WTC11 (cell line): ENCODE measurements around the gene RPTOR. TPM values are rescaled to one million over a fixed set of nuclear protein-coding genes. Genes with fewer than 3 reads are reported as not detected.

Source experiments
- ATAC-seq: fragments of 200-7000 bp; cut with Tn5 transposase; 2 replicates; pipeline ENCODE4 v1.10.0; 2021; ENCODE audit warnings: mild to moderate bottlenecking, moderate library complexity
- CTCF ChIA-PET: fragments of 300-600 bp; sonication (Branson Sonifier 250); formaldehyde crosslinking; loops from one replicate; lab custom pipeline; 2021; ENCODE audit warnings: antibody characterized with exemption; lab: Charles Lee
- POLR2A ChIA-PET: fragments of 350-600 bp; sonication (Branson Sonifier 250); formaldehyde crosslinking; loops from one replicate; lab custom pipeline; 2021; ENCODE audit warnings: antibody characterized with exemption; lab: Charles Lee
- DNase-seq: peaks from one replicate; pipeline ENCODE4 v3.0.0; 2021; ENCODE audit warnings: low spot score
- H3K27ac Mint-ChIP-seq: 2 replicates; pipeline ENCODE4 v1.8.0; 2021; ENCODE audit warnings: mixed read lengths
- H3K27me3 Mint-ChIP-seq: 2 replicates; pipeline ENCODE4 v1.8.0; 2021; ENCODE audit warnings: low read depth, mild to moderate bottlenecking, moderate library complexity, mixed read lengths
- H3K36me3 Mint-ChIP-seq: 2 replicates; pipeline ENCODE4 v1.8.0; 2021; ENCODE audit warnings: mixed read lengths
- H3K4me1 Mint-ChIP-seq: 2 replicates; pipeline ENCODE4 v1.8.0; 2022; ENCODE audit warnings: mixed read lengths
- H3K4me3 Mint-ChIP-seq: 2 replicates; pipeline ENCODE4 v1.8.0; 2021; ENCODE audit warnings: mild to moderate bottlenecking, moderate library complexity, mixed read lengths
- H3K9me3 Mint-ChIP-seq: 2 replicates; pipeline ENCODE4 v1.8.0; 2021; ENCODE audit warnings: mixed read lengths
- AFF4 ChIP-seq: sonication (generic); formaldehyde crosslinking; IDR thresholded peaks from 2 replicates; pipeline ENCODE4 v1.8.1; 2023; ENCODE audit warnings: mild to moderate bottlenecking, missing genetic modification reagents, borderline replicate concordance
- ATF1 ChIP-seq: sonication (generic); formaldehyde crosslinking; IDR thresholded peaks from 2 replicates; pipeline ENCODE4 v1.8.1; 2023; ENCODE audit warnings: mild to moderate bottlenecking, moderate library complexity, missing genetic modification reagents
- ATF2 ChIP-seq: sonication (generic); formaldehyde crosslinking; IDR thresholded peaks from 2 replicates; pipeline ENCODE4 v1.8.1; 2022; ENCODE audit warnings: low read depth, missing genetic modification reagents, borderline replicate concordance
- CDX4 ChIP-seq: fragments of 250-450 bp; sonication (Bioruptor Pico); IDR thresholded peaks from 2 replicates; pipeline ENCODE4 v1.9.0; 2021; ENCODE audit warnings: moderate library complexity, mild to moderate bottlenecking, inconsistent platforms, borderline replicate concordance
- E2F1 ChIP-seq: sonication (generic); formaldehyde crosslinking; IDR thresholded peaks from 2 replicates; pipeline ENCODE4 v1.8.0; 2022; ENCODE audit warnings: mild to moderate bottlenecking, missing genetic modification reagents
- ELF4 ChIP-seq: sonication (generic); formaldehyde crosslinking; IDR thresholded peaks from 2 replicates; pipeline ENCODE4 v1.8.1; 2022; ENCODE audit warnings: low read depth, mild to moderate bottlenecking, moderate library complexity, missing genetic modification reagents
- EMX1 ChIP-seq: fragments of 250-450 bp; sonication (Bioruptor Pico); IDR thresholded peaks from 2 replicates; pipeline ENCODE4 v1.8.0; 2021; ENCODE audit warnings: mild to moderate bottlenecking
- ESRRA ChIP-seq: sonication (generic); formaldehyde crosslinking; IDR thresholded peaks from 2 replicates; pipeline ENCODE4 v1.8.1; 2022; ENCODE audit warnings: mild to moderate bottlenecking, missing genetic modification reagents, borderline replicate concordance
- FOXP1 ChIP-seq: sonication (generic); formaldehyde crosslinking; IDR thresholded peaks from 2 replicates; pipeline ENCODE4 v1.8.0; 2022; ENCODE audit warnings: missing genetic modification reagents, mild to moderate bottlenecking, moderate library complexity, borderline replicate concordance
- IRF1 ChIP-seq: sonication (generic); formaldehyde crosslinking; IDR thresholded peaks from 2 replicates; pipeline ENCODE4 v1.8.0; 2023; ENCODE audit warnings: missing genetic modification reagents
- JAZF1 ChIP-seq: fragments of 250-450 bp; sonication (Bioruptor Pico); IDR thresholded peaks from 2 replicates; pipeline ENCODE4 v1.9.0; 2021; ENCODE audit warnings: moderate library complexity, mild to moderate bottlenecking, inconsistent platforms
- MAX ChIP-seq: sonication (generic); formaldehyde crosslinking; IDR thresholded peaks from 2 replicates; pipeline ENCODE4 v1.8.0; 2022; ENCODE audit warnings: mild to moderate bottlenecking, missing genetic modification reagents
- NFYB ChIP-seq: sonication (generic); formaldehyde crosslinking; conservative IDR thresholded peaks from 2 replicates; pipeline ENCODE4 v1.8.0; 2022; ENCODE audit warnings: low read depth, missing genetic modification reagents
- SP1 ChIP-seq: sonication (generic); formaldehyde crosslinking; conservative IDR thresholded peaks from 2 replicates; pipeline ENCODE4 v1.8.1; 2022; ENCODE audit warnings: missing genetic modification reagents
- TCF7 ChIP-seq: sonication (generic); formaldehyde crosslinking; IDR thresholded peaks from 2 replicates; pipeline ENCODE4 v1.8.0; 2022; ENCODE audit warnings: mild to moderate bottlenecking, low read depth, missing genetic modification reagents, moderate library complexity
- ZNF121 ChIP-seq: sonication (generic); formaldehyde crosslinking; IDR thresholded peaks from 2 replicates; pipeline ENCODE4 v1.8.0; 2023; ENCODE audit warnings: missing genetic modification reagents
- ZNF219 ChIP-seq: sonication (generic); formaldehyde crosslinking; IDR thresholded peaks from 2 replicates; pipeline ENCODE4 v1.8.0; 2023; ENCODE audit warnings: missing genetic modification reagents, mild to moderate bottlenecking, borderline replicate concordance
- ZNF396 ChIP-seq: fragments of 250-450 bp; sonication (Bioruptor Pico); IDR thresholded peaks from 2 replicates; pipeline ENCODE4 v1.8.0; 2021; ENCODE audit warnings: mild to moderate bottlenecking, moderate library complexity, borderline replicate concordance
- total RNA-seq: library from RNA; stranded (reverse); gene quantifications from 3 replicates; pipeline ENCODE4 v1.2.3, GENCODE V29; 2021

RPTOR gene
- total RNA-seq, 1 experiment from 2014 or later: 41.0 TPM

- Mint-ChIP-seq H3K27ac (no peak overlapping the region), H3K9me3 (no peaks in the 10 kb centered on the region), H3K27me3 (no peaks in the 10 kb centered on the region), H3K4me3 (no peak overlapping the region), H3K4me1 (no peaks in the 10 kb centered on the region), H3K36me3 (no peaks in the 10 kb centered on the region)
- ChIA-PET POLR2A (interaction anchor here (0.6 kb wide), 1 partner anchor 216 kb away, joined by 3 read pairs; no protein-coding TSS in a partner anchor), CTCF (interaction anchor here (0.9 to 2.2 kb wide), 8 partner anchors 8 to 544 kb away, joined by 3 to 9 read pairs (median 6); no protein-coding TSS in a partner anchor)
- ATAC-seq (no peak), DNase-seq (no peak)
- no peak for TF ChIP-seq MAX (CRISPR knock-in tag)
- TF ChIP-seq E2F1 (CRISPR knock-in tag): no peak
- TF ChIP-seq ELF4: no peak
- TF ChIP-seq JAZF1 (CRISPR knock-in tag): no peak
- TF ChIP-seq TCF7 (CRISPR knock-in tag): no peak
- TF ChIP-seq AFF4 (CRISPR knock-in tag): no peak
- no peak for TF ChIP-seq ZNF121 (CRISPR knock-in tag)
- no peak for TF ChIP-seq IRF1 (CRISPR knock-in tag)
- TF ChIP-seq SP1 (CRISPR knock-in tag): no peak
Observed at GRCh38 chr17:80970762-80971703, 426.4 kb downstream of the RPTOR start.

GRCh38 chr17:80971704-80972304 lies 427.2 kb downstream of the RPTOR start:
- ATAC-seq: no peak
- Mint-ChIP-seq H3K27me3 (no peaks in the 10 kb centered on the region), H3K4me3 (no peak overlapping the region)
- POLR2A ChIA-PET: interaction anchor here (0.6 kb wide), 2 partner anchors 216 to 1323 kb away, joined by 3 to 4 read pairs; no protein-coding TSS in a partner anchor
- DNase-seq: no peak
- TF ChIP-seq FOXP1 (CRISPR knock-in tag) (no peak), ZNF219 (CRISPR knock-in tag) (no peak), EMX1 (no peak), CDX4 (CRISPR knock-in tag) (no peak), ZNF396 (CRISPR knock-in tag) (no peak), IRF1 (CRISPR knock-in tag) (no peak), ATF2 (CRISPR knock-in tag) (no peak), ATF1 (CRISPR knock-in tag) (no peak), ESRRA (CRISPR knock-in tag) (no peak), NFYB (CRISPR knock-in tag) (no peak)
- TF ChIP-seq, all 79 proteins: peak for 0
- Mint-ChIP-seq H3K36me3 (no peaks in the 10 kb centered on the region), H3K4me1 (no peaks in the 10 kb centered on the region), H3K9me3 (peaks cover 3% of the 10 kb centered on the region), H3K27ac (no peak overlapping the region)
- CTCF ChIA-PET: interaction anchor here (0.5 to 0.9 kb wide), 2 partner anchors 13 to 1030 kb away, joined by 4 read pairs; no protein-coding TSS in a partner anchor
